HepG2 (cell line): Measurements from ENCODE around the gene METRN. TPM values are rescaled to one million over a fixed set of nuclear protein-coding genes. Genes with fewer than 3 reads are reported as not detected.

Source experiments
- ARID5B ChIP-seq: IDR thresholded peaks from 2 replicates; pipeline ENCODE4 v1.4.0; 2020; ENCODE audit warnings: mild to moderate bottlenecking, missing genetic modification reagents
- IKZF4 ChIP-seq: sonication (generic); formaldehyde crosslinking; IDR thresholded peaks from 2 replicates; pipeline ENCODE4 v1.5.1; 2020; ENCODE audit warnings: borderline replicate concordance, mild to moderate bottlenecking, low read depth, missing genetic modification reagents; ENCODE audit errors: not compliant biosample characterization
- MXD4 ChIP-seq: IDR thresholded peaks from 2 replicates; pipeline ENCODE4 v1.6.1; 2016; ENCODE audit warnings: mild to moderate bottlenecking, missing biosample characterization, missing genetic modification reagents
- NFYB ChIP-seq: sonication (generic); formaldehyde crosslinking; IDR thresholded peaks from 2 replicates; pipeline ENCODE4 v1.4.0; 2020; ENCODE audit warnings: missing genetic modification reagents
- PCBP1 ChIP-seq: fragments of 200-400 bp; formaldehyde crosslinking; IDR thresholded peaks from 2 replicates; pipeline ENCODE4 v1.6.1; 2017; ENCODE audit warnings: mild to moderate bottlenecking, low read depth, low read length, borderline replicate concordance
- PRMT3 ChIP-seq: sonication (generic); formaldehyde crosslinking; IDR thresholded peaks from 2 replicates; pipeline ENCODE4 v1.8.1; 2022; ENCODE audit warnings: low read depth, mild to moderate bottlenecking, moderate library complexity, missing genetic modification reagents, borderline replicate concordance
- SAP130 ChIP-seq: IDR thresholded peaks from 2 replicates; pipeline ENCODE4 v1.6.1; 2016; ENCODE audit warnings: low read depth
- SYNCRIP ChIP-seq: fragments of 200-400 bp; formaldehyde crosslinking; IDR thresholded peaks from 2 replicates; pipeline ENCODE4 v1.6.1; 2018; ENCODE audit warnings: mild to moderate bottlenecking, low read depth, low read length; ENCODE audit not compliant: insufficient read depth
- THAP11 ChIP-seq: IDR thresholded peaks from 2 replicates; pipeline ENCODE4 v1.6.1; 2016; ENCODE audit warnings: missing biosample characterization, missing genetic modification reagents
- ZBTB4 ChIP-seq: sonication (generic); formaldehyde crosslinking; IDR thresholded peaks from 2 replicates; pipeline ENCODE4 v1.4.0; 2020; ENCODE audit warnings: missing genetic modification reagents, mild to moderate bottlenecking, borderline replicate concordance
- ZBTB42 ChIP-seq: sonication (generic); formaldehyde crosslinking; IDR thresholded peaks from 2 replicates; pipeline ENCODE4 v1.5.0; 2020; ENCODE audit warnings: mild to moderate bottlenecking, missing genetic modification reagents
- ZNF12 ChIP-seq: sonication (generic); formaldehyde crosslinking; IDR thresholded peaks from 2 replicates; pipeline ENCODE4 v1.5.0; 2020; ENCODE audit warnings: missing genetic modification reagents
- ZNF678 ChIP-seq: sonication (generic); formaldehyde crosslinking; IDR thresholded peaks from 2 replicates; pipeline ENCODE4 v1.4.0; 2020; ENCODE audit warnings: mild to moderate bottlenecking, missing genetic modification reagents
- ZNF761 ChIP-seq: sonication (generic); formaldehyde crosslinking; conservative IDR thresholded peaks from 2 replicates; pipeline ENCODE4 v1.4.0; 2020; ENCODE audit warnings: mild to moderate bottlenecking, missing genetic modification reagents
- ZNF773 ChIP-seq: sonication (generic); formaldehyde crosslinking; IDR thresholded peaks from 2 replicates; pipeline ENCODE4 v1.4.0; 2020; ENCODE audit warnings: missing genetic modification reagents, borderline replicate concordance
- polyA plus RNA-seq, 8 experiments: library from polyadenylated mRNA; depleted of rRNA in 3 of 8; stranded (reverse) in 7 of 8; unstranded in 1 of 8; fragments of >200 nt; fragmentation: Illumina TruSeq in 4 of 8; extraction: Trizol in 4 of 8; gene quantifications; 2 replicates each; pipeline versions ENCODE4 v1.2.1 to v1.2.3, GENCODE V29; 2011 to 2016; ENCODE audit warnings: low read depth in 4 of 8, missing spikeins in 1 of 8, mixed read lengths in 1 of 8; ENCODE audit not compliant: insufficient read depth in 1 of 8
- total RNA-seq, 5 experiments: library from RNA; depleted of rRNA; stranded (reverse); fragments of >200 nt; fragmentation: Illumina TruSeq; extraction: Trizol; gene quantifications; 2 replicates each; pipeline ENCODE4 v1.2.3, GENCODE V29; 2016; ENCODE audit warnings: low read depth in 1 of 5
- TF ChIP-seq, protein P1 (sequence below): sonication (generic); formaldehyde crosslinking; IDR thresholded peaks from 2 replicates; pipeline ENCODE4 v1.4.0; 2020; ENCODE audit warnings: missing genetic modification reagents
- TF ChIP-seq, protein P2 (sequence below): sonication (generic); formaldehyde crosslinking; IDR thresholded peaks from 2 replicates; pipeline ENCODE4 v1.5.0; 2020; ENCODE audit warnings: missing genetic modification reagents, mild to moderate bottlenecking, borderline replicate concordance

Gene METRN
- total and polyA plus RNA-seq, 2 of the 13 experiments (the other 11 are each of a cell fraction or from before 2014, with no cell fraction given) = 25.5 to 46.1 TPM

DNA sequence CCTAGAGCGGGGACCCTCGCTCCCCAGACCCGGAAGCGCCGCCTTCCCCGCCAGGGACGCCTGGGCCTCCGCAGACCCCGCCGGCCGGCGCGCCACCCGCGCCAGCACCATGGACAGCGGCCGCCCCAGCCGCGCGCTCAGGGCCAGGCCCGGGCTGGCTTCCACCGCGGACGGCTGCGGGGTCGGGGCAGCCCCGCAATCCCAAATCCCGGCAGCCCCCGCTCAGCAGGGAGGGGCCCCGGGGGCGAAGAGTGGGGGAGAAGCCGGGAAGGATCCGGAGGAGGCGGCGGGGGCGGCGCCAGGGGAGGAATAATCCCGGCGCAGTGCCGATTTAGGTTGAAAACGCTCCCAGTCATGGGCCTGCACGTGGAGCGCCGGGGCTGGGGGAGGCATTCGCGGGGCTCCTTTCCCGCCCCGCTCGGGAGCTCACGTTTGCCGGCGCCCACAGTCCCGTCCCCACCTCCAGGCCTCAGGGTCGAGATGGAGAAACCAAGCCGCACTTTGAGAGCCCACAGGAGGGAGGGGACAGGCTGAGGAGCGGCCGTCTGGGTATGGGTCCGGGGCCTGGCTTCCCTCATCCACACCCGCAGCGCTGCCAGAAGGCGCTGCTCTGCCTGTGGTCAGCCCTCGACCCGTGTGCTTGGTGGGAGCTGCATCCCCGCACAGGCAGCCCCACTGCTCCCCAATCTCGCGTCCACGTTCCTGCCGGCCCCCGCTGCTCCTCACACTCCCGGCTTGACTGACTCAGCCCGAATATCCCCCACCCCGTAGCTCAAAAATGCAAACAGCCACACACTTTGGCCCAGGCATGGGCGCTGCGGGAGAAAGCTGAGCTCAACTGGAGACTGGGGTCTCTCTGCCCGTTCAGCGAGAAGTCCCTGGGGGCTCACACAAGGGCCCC lies 14.0 kb upstream of the METRN start (continued):
- TF ChIP-seq ZBTB4 (CRISPR knock-in tag) = no peak
- peak; percentile 66; the same call in 1 of the 2 replicates for TF ChIP-seq ZNF678 (CRISPR knock-in tag)
- peak; percentile 63 for TF ChIP-seq SAP130
- peak; percentile 81; the same call in 1 of the 2 replicates for TF ChIP-seq PRMT3 (CRISPR knock-in tag)
- TF ChIP-seq, protein P1, sequence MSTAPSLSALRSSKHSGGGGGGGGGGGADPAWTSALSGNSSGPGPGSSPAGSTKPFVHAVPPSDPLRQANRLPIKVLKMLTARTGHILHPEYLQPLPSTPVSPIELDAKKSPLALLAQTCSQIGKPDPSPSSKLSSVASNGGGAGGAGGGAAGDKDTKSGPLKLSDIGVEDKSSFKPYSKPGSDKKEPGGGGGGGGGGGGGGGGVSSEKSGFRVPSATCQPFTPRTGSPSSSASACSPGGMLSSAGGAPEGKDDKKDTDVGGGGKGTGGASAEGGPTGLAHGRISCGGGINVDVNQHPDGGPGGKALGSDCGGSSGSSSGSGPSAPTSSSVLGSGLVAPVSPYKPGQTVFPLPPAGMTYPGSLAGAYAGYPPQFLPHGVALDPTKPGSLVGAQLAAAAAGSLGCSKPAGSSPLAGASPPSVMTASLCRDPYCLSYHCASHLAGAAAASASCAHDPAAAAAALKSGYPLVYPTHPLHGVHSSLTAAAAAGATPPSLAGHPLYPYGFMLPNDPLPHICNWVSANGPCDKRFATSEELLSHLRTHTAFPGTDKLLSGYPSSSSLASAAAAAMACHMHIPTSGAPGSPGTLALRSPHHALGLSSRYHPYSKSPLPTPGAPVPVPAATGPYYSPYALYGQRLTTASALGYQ (CRISPR knock-in tag) = 0 out of 2 replicates have a peak, but pooled peaks have one; percentile 45
- peak; percentile 50; the same call in 1 of the 2 replicates for TF ChIP-seq ARID5B
- peak; percentile 58; the same call in 1 of the 2 replicates for TF ChIP-seq THAP11 (CRISPR knock-in tag)
- TF ChIP-seq ZNF12 (CRISPR knock-in tag) = no peak
- peak; percentile 97 for TF ChIP-seq IKZF4 (CRISPR knock-in tag)
- TF ChIP-seq, protein P2, sequence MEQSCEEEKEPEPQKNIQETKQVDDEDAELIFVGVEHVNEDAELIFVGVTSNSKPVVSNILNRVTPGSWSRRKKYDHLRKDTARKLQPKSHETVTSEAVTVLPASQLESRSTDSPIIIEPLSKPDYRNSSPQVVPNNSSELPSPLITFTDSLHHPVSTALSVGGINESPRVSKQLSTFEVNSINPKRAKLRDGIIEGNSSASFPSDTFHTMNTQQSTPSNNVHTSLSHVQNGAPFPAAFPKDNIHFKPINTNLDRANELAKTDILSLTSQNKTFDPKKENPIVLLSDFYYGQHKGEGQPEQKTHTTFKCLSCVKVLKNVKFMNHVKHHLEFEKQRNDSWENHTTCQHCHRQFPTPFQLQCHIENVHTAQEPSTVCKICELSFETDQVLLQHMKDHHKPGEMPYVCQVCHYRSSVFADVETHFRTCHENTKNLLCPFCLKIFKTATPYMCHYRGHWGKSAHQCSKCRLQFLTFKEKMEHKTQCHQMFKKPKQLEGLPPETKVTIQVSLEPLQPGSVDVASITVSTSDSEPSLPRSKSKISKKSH (CRISPR knock-in tag) = no peak
- no peak for TF ChIP-seq NFYB (CRISPR knock-in tag)
- TF ChIP-seq ZBTB42 (CRISPR knock-in tag) = no peak
- no peak for TF ChIP-seq PCBP1
- no peak for TF ChIP-seq SYNCRIP
- peak; percentile 46; the same call in 1 of the 2 replicates for TF ChIP-seq MXD4 (CRISPR knock-in tag)
- TF ChIP-seq ZNF761 (CRISPR knock-in tag) = peak; percentile 75; the same call in 1 of the 2 replicates
- TF ChIP-seq ZNF773 (CRISPR knock-in tag) = peak; percentile 97; the same call in 1 of the 2 replicates
